NCI-H510A treated with DMSO at 0.1 percent for 48 hours (cell line): ENCODE measurements around the gene PNPLA5.
"Not testable (repeated sequence)": the region's sequence is repeated elsewhere in the genome, so short reads cannot be mapped to it uniquely, and the experiment has no call there.

Experiments used
- DNase-seq: peaks from one replicate; lab custom pipeline; 2025; lab: John Stamatoyannopoulos, UW

The PNPLA5 gene

GRCh38 chr22:43881091-43882061 is 10.4 kb downstream of the PNPLA5 start:
- no peak for DNase-seq

- no peak for DNase-seq
Observed at GRCh38 chr22:43880541-43880991, 11.2 kb downstream of the PNPLA5 start.

GRCh38 chr22:43879901-43880540 is 11.8 kb downstream of the PNPLA5 start:
- no peak for DNase-seq

- DNase-seq, result no peak
Observed at GRCh38 chr22:43878831-43879550, 12.8 kb downstream of the PNPLA5 start.

GRCh38 chr22:43878079-43878795 is 13.6 kb downstream of the PNPLA5 start:
- no peak for DNase-seq

GRCh38 chr22:43876866-43877509 is 14.8 kb downstream of the PNPLA5 start:
- no peak for DNase-seq

GRCh38 chr22:43869799-43870198 is 22.0 kb downstream of the PNPLA5 start:
- no peak for DNase-seq

GRCh38 chr22:43869001-43869400 is 22.8 kb downstream of the PNPLA5 start:
- not testable (repeated sequence) for DNase-seq

- DNase-seq, result no peak
Observed at GRCh38 chr22:43867839-43868635, 23.8 kb downstream of the PNPLA5 start.

GRCh38 chr22:43862882-43863202 is 29.0 kb downstream of the PNPLA5 start:
- no peak for DNase-seq

- peak; percentile 22 for DNase-seq
Observed at GRCh38 chr22:43862074-43862881, 29.5 kb downstream of the PNPLA5 start, which contains the start of gene SULT4A1. TSS of gene SULT4A1 (minus strand) at chr22:43862513. CDS start at chr22:43862382, 131 bp downstream.

- no peak for DNase-seq
Observed at GRCh38 chr22:43861529-43861928, 30.3 kb downstream of the PNPLA5 start.

GRCh38 chr22:43860831-43861230 is 31.0 kb downstream of the PNPLA5 start:
- no peak for DNase-seq

GRCh38 chr22:43860126-43860525 is 31.7 kb downstream of the PNPLA5 start:
- no peak for DNase-seq

GRCh38 chr22:43859621-43860020 is 32.2 kb downstream of the PNPLA5 start:
- no peak for DNase-seq

GRCh38 chr22:43859176-43859575 is 32.6 kb downstream of the PNPLA5 start:
- DNase-seq, result no peak

GRCh38 chr22:43858156-43858895 is 33.5 kb downstream of the PNPLA5 start:
- no peak for DNase-seq

GRCh38 chr22:43857367-43857766 is 34.4 kb downstream of the PNPLA5 start:
- no peak for DNase-seq

GRCh38 chr22:43855431-43855830 is 36.4 kb downstream of the PNPLA5 start:
- DNase-seq, result no peak
